NAMALWA (cell line): Measurements from ENCODE around the gene MACROD2.
"Not testable (repeated sequence)": the region's sequence is repeated elsewhere in the genome, so short reads cannot be mapped to it uniquely, and the experiment has no call there.

Experiments used
- DNase-seq: peaks from one replicate; pipeline ENCODE4 v3.0.0-alpha.2; 2015; ENCODE audit warnings: low spot score

The MACROD2 gene

GRCh38 chr20:15107931-15108330 lies 1112.6 kb downstream of the MACROD2 start:
- no peak for DNase-seq

- no peak for DNase-seq
These were observed 1114.2 kb downstream of the MACROD2 start for GRCh38 chr20:15109494-15109893.

GRCh38 chr20:15111654-15112053 lies 1116.3 kb downstream of the MACROD2 start:
- DNase-seq: no peak

DNA sequence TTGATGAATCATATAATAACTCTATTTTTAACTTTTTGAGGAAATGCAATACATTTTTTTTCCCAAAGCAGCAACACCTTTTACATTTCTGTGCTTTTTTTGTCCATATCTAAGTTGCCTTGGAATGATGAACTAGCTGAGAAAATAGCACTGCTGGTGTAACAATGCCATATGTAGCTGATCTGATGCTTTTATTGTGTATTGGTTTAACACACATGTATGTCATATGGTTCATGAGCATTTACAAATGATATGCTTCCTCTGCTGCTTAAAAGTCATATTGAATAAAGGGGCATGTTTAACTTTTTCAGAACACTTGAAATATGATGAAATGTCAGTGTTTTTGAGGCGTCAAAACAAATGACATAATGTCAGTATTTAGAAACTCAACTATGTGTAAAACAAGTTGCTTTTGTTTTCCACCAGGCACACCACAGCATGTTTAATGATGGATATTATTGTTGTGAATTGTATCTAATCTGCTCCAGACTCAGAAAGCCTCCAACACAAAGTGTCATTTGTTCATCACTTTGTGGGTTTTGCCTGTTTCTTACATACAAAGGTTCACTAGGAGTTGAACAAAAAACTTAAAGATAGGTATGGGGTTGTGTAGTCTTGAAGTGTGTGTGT lies 1117.9 kb downstream of the MACROD2 start:
- DNase-seq: no peak

DNA sequence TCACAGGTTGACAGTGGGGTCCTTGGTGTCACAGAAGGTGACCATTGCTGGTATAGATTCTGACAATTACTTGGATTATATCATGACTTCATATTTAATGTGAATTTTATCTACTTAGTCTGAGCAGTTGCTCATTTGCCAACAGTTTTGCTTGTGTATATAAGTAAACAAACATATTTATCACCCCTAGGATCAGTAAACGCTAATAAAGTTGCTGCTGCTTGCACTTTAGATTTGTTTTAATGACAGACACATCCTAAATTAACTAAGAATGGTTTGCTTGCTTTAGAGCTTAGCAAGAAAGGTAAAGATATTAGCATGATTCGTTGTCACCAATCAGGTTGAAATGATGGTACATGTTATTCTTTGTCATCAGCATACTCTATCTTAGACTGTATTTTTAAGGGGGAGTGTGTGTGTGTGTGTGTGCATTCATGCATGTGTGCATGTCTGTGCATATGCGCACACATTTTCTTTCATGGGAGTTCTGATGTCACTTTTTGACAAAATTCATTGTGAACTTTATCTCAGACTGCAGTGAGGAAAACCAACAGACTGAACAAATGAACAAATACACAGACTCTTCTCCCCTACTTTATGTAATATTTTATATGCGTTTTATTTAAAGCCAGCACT lies 1124.7 kb downstream of the MACROD2 start:
- DNase-seq: no peak

GRCh38 chr20:15122613-15123012 lies 1127.3 kb downstream of the MACROD2 start:
- no peak for DNase-seq

GRCh38 chr20:15131176-15131575 lies 1135.9 kb downstream of the MACROD2 start:
- no peak for DNase-seq

GRCh38 chr20:15138548-15139126 lies 1143.3 kb downstream of the MACROD2 start:
- no peak for DNase-seq

GRCh38 chr20:15139522-15139921 lies 1144.2 kb downstream of the MACROD2 start:
- DNase-seq: no peak

GRCh38 chr20:15140286-15140685 lies 1145.0 kb downstream of the MACROD2 start:
- no peak for DNase-seq

GRCh38 chr20:15140940-15141339 lies 1145.6 kb downstream of the MACROD2 start:
- DNase-seq: not testable (repeated sequence)

- no peak for DNase-seq
These were observed 1146.5 kb downstream of the MACROD2 start for GRCh38 chr20:15141861-15142260.

DNA sequence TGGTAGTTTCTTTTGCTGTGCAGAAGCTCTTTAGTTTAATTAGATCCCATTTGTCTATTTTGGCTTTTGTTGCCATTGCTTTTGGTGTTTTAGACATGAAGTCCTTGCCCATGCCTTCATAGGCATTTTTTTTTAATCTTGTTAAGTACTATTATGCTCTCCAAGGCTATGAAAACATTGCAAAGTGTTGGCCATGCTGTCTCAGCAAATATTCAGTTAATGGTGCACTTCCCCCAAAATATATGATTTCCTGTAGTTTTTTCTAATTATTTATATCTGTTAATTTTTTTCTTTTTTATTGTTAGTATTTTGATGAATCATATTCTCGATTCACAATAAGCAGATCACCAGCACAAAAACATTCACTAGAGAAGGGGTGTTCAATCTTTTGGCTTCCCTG lies 1148.2 kb downstream of the MACROD2 start:
- no peak for DNase-seq

- no peak for DNase-seq
These were observed 1149.6 kb downstream of the MACROD2 start for GRCh38 chr20:15144916-15145315.

DNA sequence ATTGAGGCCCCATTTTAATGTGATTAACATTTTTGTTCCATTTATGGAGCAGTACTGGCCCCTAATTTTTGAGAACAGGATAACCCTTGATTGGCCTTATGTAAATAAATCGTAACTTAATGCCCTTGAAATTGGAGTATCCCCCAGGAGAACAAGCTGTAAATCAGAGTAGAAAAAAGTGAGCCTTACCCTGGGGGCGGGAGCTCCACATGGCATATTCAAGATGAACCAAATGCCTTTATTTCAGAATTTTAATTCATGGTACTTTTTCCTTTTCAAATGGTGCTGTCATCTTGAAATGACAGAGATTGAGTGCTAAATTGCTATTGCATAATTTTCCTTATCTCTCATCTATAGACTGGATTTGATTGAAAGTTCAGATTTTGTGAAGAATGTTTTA lies 1151.6 kb downstream of the MACROD2 start:
- no peak for DNase-seq

DNA sequence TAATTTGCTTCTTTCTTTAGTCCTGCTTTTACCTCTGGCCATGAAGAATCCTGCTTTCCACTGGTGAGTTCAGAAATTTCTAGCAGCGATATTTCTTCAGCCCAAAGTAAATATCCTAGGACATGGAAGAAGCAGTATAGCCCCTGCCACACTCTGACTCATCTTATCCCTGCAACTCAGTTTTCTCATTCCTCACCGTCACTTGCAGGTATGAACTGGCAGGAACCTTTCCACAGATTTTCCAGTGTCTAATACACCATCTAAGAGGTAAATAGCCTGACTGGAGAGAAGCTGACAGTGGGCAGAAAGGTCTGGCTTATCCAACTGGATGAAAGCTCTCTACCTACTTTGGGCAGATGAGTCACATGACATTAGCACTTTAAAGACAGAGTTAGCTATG lies 1158.8 kb downstream of the MACROD2 start:
- DNase-seq: no peak

- DNase-seq: no peak
These were observed 1160.6 kb downstream of the MACROD2 start for GRCh38 chr20:15155848-15156401.

- DNase-seq: no peak
These were observed 1163.2 kb downstream of the MACROD2 start for GRCh38 chr20:15158533-15158932.

GRCh38 chr20:15162079-15162647 lies 1166.8 kb downstream of the MACROD2 start:
- DNase-seq: no peak

DNA sequence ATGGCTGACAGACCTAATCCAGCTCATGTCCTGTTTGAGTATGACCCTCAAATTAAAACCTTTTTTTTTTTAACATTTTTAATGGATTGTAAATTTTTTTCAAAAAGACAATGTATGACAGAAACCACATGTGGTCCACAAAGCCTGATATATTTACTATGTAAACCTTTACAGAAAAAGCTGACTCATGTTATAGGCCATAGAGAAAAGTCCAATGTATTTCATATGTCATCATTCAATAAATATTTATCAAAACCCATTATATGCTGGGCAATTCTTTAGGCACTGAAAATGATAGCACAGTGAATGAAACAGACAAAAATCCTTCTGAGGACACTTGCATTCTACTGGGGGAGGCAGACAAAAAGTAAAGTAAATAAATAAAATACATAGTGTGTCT lies 1168.3 kb downstream of the MACROD2 start:
- DNase-seq: no peak

- DNase-seq: no peak
These were observed 1169.4 kb downstream of the MACROD2 start for GRCh38 chr20:15164726-15165125.

DNA sequence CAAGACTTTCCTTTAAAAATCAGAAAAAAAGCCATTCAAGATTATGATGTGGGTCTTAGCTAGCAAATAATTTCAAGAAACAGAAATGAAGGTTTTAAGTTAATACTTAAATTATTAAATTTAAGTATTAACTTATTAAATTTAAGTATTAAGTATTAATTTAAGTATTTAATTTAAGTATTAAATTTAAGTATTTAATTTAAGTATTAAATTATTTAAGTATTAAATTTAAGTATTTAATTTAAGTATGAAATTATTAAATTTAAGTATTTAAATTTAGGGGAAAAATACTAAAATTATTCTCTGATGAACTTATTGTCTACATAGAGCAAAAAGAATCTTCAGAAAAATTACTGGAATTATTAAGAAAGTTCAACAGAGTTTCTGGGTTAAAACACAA lies 1171.4 kb downstream of the MACROD2 start:
- no peak for DNase-seq

- no peak for DNase-seq
These were observed 1175.7 kb downstream of the MACROD2 start for GRCh38 chr20:15171016-15171415.
